ENCODE data around the gene TTYH3.
"Not testable (repeated sequence)": the region's sequence is repeated elsewhere in the genome, so short reads cannot be mapped to it uniquely, and the experiment has no call there.

Gene TTYH3, protein sequence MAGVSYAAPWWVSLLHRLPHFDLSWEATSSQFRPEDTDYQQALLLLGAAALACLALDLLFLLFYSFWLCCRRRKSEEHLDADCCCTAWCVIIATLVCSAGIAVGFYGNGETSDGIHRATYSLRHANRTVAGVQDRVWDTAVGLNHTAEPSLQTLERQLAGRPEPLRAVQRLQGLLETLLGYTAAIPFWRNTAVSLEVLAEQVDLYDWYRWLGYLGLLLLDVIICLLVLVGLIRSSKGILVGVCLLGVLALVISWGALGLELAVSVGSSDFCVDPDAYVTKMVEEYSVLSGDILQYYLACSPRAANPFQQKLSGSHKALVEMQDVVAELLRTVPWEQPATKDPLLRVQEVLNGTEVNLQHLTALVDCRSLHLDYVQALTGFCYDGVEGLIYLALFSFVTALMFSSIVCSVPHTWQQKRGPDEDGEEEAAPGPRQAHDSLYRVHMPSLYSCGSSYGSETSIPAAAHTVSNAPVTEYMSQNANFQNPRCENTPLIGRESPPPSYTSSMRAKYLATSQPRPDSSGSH

DNA sequence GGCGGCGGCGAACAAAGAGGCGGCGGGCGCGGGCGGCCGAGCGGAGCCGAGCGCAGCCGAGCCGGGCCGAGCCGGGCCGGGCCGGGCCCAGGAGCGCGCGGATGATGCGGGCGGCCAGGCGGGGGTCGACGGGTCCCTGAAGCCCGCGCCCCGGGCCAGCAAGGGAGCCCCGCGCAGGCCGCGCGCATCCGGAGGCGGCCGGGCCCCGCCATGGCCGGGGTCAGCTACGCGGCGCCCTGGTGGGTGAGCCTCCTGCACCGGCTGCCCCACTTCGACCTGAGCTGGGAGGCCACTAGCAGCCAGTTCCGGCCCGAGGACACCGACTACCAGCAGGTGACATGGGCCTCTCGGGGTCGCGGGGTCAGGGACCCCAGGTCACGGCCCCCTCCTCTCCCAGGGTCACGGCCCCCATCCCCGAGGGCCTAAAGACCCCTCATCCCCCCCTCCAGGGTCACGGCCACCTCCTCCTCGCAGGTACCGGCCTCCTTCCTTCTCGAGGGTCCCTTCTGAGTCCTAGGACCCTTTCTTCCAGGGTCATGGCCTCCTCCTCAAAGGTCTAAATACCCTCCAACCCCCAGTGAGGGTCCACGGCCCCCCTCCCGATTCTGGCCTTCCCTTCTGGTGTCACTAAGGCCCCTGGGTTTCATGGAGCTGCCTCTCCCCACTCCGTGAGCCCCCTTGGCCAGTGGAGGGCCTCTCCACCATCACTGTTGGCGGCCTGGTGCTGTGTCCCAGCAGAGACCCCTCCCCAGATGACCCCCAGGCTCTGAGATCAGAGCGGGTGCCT lies at the start of gene TTYH3:
Gene TTYH3 (plus strand): TSS at position 41 of the 787 bp plus-strand sequence. CDS start 170 bp downstream, at position 211.
- DNase-seq (ENCODE audit: extremely low spot score, insufficient read length, low read depth) (no peak), FAIRE-seq (peak; percentile 42)

DNA sequence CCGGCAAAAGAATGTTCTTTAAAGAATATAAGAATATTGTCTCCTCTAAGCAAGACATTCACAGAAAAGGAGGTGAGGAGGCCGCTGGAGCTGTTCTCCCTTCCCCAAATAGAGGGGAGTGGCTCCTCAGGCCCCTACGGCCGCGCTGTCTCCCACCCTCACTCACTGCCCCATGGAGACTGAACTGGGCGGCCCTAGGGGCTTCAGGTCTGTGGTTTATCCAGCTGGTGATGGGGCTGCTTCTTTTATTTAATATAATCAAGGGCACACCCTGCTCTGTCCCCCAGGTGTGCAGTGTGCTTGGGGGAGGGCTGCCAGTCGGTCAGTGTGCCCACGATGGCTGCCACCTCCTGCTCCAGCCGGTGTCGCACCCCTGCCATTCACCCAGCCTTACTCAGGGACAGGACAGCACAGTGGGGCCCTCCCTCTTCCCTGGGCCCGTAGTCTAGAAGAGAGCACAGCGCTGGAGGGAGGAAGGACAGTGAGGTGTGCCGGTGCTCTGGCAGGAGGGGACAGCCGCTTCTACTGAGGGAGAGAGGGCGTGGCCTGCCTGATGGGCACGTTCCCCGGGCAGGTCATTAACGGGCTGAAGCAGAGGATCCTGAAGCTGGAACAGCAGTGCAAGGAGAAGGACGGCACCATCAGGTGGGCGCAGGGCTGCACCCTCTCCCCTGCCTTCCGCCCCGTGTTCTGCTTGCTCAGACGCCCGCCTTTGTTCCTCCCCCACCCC lies 49.6 kb upstream of the TTYH3 start:
- DNase-seq (ENCODE audit: extremely low spot score, insufficient read length, low read depth), result no peak

DNA sequence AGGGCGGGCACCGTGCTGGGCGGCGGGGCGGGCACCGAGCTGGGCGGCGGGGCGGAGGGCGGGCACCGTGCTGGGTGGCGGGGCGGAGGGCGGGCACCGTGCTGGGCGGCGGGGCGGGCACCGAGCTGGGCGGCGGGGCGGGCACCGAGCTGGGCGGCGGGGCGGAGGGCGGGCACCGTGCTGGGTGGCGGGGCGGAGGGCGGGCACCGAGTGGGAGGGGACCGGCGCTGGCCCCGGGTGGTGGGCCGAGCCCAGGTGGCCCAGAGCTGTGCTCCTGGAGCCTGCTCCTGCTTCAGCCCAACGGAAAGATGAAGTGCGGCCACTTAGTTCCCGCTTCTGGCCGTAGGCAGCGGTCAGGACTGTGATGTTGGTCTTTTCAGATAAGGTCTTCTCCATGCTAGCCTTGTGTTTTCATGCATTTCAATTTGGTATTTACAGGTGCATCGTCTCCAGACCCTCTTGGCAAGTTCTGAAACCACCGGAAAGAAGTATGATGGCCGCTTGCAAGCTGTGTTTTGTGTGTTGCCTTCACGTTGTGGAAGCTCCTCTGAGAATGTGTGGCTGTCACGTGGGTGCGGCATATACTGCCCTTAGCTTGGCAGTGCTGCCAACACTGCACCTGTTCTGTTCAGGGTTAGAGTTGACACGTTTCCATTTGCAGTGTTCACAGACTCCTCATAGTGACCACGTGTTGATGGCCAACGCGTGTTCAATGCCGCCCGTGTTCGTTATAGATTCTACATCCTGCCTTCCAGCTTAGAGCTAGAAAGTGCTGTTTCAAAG lies 47.8 kb upstream of the TTYH3 start:
- FAIRE-seq (no peak), DNase-seq (ENCODE audit: extremely low spot score, insufficient read length, low read depth) (no peak)

More for the DNA sequence above, 49.6 kb upstream of the TTYH3 start:
- FAIRE-seq, result no peak

DNA sequence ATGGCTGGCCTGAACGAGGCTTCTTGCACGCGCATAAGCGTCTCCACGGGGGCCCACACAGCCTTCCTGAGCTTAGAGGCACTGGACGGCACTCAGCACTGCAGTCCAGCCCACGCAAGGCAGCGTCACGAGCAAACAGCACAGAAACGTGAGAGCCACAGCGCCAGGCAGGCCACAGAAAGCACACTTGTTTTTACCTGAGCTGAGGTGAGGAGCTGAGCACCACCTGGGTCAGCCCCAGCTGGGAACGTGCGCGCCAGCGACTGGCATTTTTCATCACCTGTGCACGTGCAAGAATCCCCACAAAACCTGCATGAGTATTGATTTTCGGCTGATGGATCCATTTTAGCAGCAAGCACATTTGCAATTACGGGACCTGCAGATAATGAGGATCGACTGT lies 46.3 kb upstream of the TTYH3 start:
- no peak for DNase-seq (ENCODE audit: extremely low spot score, insufficient read length, low read depth)
- no peak for FAIRE-seq

DNA sequence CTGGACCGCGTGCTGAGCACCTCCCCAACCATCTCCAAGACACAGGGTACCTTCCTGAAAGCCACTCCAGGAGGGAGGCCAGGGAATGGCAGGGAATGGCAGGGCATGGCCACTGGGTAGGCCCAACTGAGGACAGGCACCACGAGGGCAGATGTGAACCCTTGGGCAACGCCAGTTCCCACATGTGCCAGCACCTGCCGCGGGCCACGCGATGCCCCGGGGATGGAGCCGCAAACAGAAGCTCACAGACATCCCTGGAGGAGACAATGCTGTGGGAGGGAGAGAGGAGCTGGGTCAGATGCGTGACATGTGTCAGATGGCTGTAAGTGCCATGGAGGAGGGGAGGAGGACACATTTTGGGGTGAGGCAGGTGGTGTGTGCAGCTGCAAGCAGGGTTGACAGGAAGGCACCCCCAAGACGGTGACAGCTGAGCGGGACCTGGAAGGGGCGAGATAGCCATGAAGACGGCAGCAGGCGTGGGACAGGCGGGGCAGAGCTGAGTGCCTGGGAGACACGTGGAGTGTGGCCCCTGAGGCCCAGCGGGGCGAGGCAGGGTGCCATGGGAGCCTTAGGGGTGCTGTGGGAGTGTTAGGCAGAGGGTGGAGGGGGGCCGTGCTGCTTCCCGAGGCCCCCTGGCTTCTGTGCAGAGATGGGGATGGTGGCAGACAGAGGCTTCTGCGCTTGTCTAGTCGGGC lies 45.3 kb upstream of the TTYH3 start:
- no peak for FAIRE-seq
- no peak for DNase-seq (ENCODE audit: extremely low spot score, insufficient read length, low read depth)

DNA sequence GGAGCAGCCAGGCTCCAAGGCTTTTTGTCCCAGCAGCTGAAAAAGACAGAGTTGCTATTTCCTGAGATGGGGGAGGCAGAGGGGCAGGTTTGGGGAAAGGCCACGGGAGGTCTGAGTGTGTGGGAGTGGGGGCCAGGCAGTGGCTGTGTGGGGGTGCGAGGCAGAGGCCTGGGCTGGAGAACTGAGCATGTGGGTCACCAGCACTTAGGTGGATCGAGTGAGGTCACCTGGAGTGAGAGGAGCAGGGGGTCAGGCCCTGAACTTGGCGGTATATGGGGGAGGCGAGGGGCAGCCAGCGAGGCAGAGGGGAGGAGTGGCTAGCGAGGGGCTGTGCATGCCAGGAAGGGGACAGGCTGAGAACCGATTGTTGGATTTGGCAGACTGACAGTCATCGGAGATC lies 44.7 kb upstream of the TTYH3 start:
- DNase-seq (ENCODE audit: extremely low spot score, insufficient read length, low read depth) (no peak), FAIRE-seq (no peak)

DNA sequence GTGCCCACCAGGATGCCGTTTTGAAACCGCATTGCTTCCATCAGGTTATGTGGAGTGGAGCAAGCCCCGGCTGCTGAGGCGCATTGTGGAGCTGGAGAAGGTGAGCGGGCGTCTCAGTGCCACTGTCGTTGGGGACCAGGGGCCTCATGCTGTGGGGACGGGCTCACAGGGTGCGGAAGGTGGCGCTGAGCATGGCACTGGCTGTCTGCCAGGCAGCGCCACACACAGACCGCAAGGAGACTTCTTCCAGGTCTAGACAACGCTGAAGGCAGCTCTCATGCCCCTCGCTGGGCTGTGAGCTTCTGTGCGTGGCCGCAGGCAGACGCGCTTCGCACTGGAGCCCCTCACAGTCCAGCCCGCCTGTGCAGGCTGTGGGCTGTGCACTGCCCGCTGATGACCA lies 44.0 kb upstream of the TTYH3 start:
- FAIRE-seq (no peak), DNase-seq (ENCODE audit: extremely low spot score, insufficient read length, low read depth) (no peak)

DNA sequence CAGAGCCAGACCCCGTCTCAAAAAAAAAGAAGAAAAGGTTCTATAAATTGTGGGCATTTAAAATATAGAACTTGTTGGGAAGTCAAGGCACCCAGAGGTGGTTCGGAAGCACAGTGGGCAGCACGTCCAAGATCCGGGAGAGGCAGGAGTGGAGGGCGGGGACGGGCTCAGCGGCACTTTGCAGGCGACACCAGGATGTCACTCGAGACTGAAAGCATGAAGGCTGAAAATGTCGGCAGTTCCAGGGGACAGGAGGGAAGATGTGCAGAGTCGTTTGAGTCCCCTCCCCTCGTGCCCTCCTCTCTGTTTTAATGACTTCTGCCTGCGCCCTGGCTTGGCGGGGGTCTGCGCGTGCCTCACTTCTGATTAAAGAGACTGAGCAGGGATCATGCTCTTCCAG lies 42.4 kb upstream of the TTYH3 start:
- FAIRE-seq, result no peak
- DNase-seq (ENCODE audit: extremely low spot score, insufficient read length, low read depth), result no peak

DNA sequence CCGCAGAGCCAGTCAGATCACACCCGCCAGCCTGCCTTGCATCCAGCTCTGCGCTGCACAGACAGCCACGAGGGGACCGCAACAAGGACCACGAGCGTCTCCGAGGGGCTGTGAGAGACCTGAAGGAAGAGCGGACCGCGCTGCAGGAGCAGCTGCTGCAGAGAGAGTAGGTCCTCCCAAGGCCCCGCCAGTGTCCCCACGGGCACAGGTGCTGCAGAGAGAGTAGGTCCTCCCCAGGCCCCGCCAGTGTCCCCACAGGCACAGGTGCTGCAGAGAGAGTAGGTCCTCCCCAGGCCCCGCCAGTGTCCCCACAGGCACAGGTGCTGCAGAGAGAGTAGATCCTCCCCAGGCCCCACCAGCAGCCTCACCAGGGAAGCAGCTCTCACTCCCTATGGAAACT lies 41.8 kb upstream of the TTYH3 start:
- not testable (repeated sequence) for DNase-seq (ENCODE audit: extremely low spot score, insufficient read length, low read depth); FAIRE-seq

DNA sequence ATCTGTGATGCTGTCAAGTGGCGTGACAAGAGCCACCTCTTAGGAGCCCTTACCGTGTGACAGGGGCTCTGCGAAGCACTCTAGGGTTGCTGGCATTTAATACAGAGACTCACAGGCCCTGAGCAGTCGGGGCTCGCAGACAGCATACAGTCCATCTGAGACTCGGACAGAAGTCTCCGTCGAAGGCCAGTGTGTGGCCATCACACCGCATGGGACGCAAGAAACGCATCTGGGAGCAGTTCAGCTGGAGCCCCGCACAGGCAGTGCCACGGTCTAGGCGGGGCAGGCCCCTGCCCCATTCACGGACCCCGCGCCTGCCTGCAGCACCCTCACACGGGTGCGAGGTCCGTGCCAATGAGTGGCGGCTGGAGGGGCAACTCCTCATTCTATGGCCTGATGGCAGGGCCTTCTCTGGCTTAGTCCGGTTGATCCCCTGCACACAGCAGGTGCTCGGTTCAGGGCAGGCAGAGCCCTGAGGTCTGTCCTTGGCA lies 39.4 kb upstream of the TTYH3 start:
- DNase-seq (ENCODE audit: extremely low spot score, insufficient read length, low read depth), result no peak
- FAIRE-seq, result no peak

DNA sequence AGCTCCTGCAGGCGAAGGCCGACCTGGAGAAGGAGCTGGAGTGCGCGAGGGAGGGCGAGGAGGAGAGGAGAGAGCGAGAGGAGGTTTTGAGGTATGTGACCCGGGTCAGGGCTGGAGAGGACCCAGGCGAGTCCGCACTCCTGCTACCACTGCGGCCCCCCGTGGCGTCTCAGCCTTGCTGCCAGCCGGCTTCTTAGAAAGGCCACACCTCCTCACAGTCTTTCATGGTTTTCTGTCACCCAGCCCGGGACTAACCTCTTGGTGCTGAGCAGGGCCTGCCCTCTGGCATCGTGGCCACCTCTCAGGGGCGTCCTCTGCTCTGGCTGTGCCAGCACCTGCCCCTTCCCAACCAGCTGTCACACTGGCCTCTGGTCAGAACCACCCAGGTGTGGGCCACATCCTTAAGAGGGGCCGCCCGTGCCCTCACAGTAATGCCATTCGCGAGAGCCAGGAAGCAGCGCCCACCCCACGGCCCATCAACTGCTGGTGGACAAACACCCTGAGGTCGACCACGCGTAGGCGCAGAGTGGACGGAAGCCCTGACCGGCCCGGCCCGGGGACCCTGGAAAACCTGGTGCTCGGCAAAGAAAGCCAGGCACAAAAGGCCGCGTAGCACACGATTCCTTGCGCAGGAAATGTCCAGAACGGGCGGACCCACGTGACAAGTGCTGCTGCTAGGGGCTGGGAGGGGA lies 38.6 kb upstream of the TTYH3 start:
- FAIRE-seq (no peak), DNase-seq (ENCODE audit: extremely low spot score, insufficient read length, low read depth) (no peak)

DNA sequence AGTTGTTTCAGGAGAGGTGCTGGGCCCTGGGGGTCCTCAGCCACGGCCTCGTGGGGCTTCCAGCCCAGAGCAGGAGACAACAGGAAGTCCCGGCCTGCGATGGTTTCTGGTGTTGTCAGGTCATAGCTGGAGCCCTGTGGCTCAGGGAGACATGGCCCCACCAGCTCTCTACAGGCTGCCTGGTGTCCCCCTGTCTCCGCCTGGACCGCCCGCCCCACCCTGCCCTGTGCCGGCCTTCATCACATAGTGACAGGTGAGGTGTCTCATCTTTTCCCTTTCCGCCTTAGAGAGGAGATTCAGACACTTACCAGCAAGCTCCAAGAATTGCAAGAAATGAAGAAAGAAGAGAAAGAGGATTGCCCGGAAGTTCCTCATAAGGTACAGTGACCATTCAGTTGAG lies 37.2 kb upstream of the TTYH3 start:
- DNase-seq (ENCODE audit: extremely low spot score, insufficient read length, low read depth) (no peak), FAIRE-seq (no peak)

DNA sequence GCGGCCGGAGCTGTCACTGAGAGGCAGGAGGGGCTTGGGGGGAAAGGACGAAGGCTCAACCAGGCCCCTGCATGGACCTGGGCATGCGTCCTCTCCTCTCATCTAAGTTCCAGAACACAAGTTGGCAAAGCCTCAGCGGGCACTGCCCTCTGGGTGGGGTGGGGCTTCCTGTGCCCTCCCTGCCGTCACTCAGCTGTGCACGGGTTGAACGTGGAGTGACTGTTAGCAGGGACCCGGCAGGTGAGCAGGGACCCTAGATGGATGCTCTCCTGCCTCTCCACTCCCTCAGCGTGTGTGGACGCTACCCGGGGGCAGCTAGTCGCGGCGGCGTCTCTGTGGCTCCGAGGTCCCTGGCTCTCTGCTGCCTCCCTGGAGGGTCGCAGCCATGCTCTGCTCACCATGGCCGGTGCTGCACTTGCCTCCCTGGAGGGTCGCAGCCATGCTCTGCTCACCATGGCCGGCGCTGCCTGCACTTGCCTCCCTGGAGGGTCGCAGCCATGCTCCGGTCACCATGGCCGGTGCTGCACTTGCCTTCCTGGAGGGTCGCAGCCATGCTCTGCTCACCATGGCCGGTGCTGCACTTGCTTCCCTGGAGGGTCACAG lies 36.4 kb upstream of the TTYH3 start:
- no peak for FAIRE-seq

DNA sequence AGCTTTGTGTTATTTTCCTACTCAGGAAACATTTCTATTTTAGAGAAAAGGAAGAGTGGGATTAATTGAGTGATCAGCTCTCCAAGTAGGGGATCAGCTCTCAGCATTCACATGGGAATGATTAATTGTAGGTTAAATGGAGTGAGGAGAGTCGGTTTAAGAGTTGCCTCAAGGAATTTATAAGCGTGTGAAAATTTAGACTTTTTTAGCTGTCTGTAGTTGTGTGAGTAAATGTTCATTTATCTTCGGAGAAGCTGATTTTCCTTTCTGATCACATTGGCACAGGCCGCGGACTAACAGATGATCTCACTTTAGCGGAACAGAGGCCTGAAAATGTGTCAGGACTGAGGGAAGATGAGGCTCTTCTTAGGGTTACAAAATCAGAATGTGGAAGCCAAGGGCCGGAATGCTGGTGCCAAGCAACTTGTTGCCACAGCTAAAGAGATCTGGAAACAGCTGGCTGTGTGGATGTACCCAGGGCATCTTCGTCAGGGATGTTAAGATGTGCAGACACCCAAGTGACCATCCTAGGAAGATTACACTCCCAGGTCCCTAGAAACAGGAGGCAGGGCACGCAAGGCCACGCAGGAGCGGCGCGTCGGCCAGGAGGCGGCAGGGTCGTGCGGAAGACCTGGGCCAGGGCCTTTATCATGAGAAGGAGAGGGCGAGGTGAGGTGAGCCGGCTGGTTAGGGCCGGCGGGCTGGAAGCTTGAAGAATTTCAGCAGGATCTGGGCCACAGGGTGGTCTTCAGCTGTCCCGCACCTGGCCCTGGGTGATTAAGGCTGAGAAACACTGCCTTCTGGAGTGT lies 35.1 kb upstream of the TTYH3 start:
- FAIRE-seq (no peak), DNase-seq (ENCODE audit: extremely low spot score, insufficient read length, low read depth) (no peak)

More for the DNA sequence above, 36.4 kb upstream of the TTYH3 start:
- no peak for DNase-seq (ENCODE audit: extremely low spot score, insufficient read length, low read depth)

DNA sequence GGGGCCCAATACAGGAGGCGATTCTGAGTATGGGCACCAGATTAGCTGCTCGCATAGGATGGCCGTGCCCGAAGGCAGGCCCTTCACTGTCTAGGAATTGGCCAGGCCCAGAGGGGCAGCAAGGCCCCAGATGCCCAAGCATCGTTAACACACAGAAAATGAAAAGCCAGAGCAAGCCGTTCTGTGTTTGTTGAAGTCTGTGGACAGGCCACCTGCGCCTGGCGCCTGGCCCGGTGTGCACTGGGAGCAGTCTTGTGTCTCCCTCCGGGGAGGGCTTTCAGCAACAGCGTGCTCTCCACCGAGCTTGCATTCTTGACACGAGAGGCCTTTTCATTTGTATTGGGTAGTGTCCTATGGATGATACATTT lies 34.5 kb upstream of the TTYH3 start:
- no peak for FAIRE-seq
- DNase-seq (ENCODE audit: extremely low spot score, insufficient read length, low read depth), result no peak

DNA sequence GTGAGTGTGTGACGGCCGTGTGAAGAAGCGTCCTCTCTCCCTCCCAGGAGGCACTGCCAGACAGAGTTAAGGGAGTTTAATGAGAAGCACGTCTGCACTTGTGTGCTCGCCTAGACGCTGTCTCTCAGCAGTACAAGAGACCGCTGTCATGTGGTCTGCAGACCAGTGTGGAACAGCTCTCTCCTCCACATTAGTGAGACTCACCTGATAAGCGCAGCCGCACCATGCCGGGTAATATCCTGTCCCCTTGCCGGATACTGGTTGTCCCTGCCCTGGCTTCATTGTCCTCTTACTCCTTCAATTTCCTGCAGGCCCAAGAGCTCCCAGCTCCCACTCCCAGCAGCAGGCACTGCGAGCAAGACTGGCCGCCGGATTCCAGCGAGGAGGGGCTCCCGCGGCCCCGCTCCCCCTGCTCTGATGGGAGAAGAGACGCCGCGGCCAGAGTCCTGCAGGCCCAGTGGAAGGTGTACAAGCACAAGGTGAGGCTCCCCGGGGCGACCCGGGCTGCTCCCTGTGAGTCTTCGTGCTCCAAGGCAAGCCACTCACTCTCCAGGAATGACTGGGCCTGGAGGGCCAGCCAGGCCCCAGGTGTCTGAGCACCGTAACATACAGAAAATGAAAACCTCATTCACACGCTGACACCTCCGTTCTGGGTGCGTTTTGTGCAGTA lies 33.5 kb upstream of the TTYH3 start:
- DNase-seq (ENCODE audit: extremely low spot score, insufficient read length, low read depth) (no peak), FAIRE-seq (no peak)

DNA sequence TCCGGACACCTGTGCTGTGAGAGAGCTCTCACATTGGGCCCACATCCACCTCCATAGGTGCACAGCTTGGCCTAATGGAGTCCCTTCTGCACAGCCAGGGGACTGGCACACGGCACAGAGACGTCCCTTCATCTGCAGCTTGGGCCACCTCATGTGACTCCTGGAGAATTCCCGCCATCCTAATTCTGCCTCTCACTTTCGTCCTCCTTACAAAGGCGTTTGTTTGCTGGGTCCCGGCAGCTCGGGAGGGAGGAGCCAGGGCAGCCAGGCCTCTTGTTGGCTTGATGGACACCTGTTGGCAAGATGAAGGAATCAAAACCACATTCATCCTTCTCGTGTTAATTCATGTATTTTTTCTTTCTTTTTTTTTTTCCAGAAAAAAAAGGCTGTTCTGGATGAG lies 30.7 kb upstream of the TTYH3 start:
- DNase-seq (ENCODE audit: extremely low spot score, insufficient read length, low read depth) (no peak), FAIRE-seq (no peak)

Measured in GM18507 (cell line).